Articular chondrocyte of knee joint (primary cell): ENCODE measurements around the gene TMEM145. TPM values are rescaled to one million over a fixed set of nuclear protein-coding genes. Genes with fewer than 3 reads are reported as not detected.

Source experiments
- small RNA-seq: library from RNA; depleted of rRNA; stranded (forward); fragments of <200 nt; gene quantifications from one replicate; pipeline ENCODE3, GENCODE V24; 2012
- total RNA-seq: library from RNA; depleted of rRNA; stranded (reverse); fragments of >200 nt; gene quantifications from 2 replicates; pipeline ENCODE4 v1.2.3, GENCODE V29; 2012

TMEM145 gene
- total RNA-seq: not detected in 2 replicates

GRCh38 chr19:42313096-42313839 is at the start of gene TMEM145:
TSS of gene TMEM145 (plus strand) at chr19:42313309. CDS start at chr19:42313377, 68 bp downstream.

GRCh38 chr19:42268704-42269477 is 44.2 kb upstream of the TMEM145 start, which contains the start of gene CIC:
TSS of gene CIC (plus strand) at chr19:42269252. CDS start at chr19:42271784, 2,532 bp downstream.

GRCh38 chr19:42301646-42302203 is 11.4 kb upstream of the TMEM145 start, which contains the start of gene PRR19:
TSS of gene PRR19 (plus strand) at chr19:42302132. CDS start at chr19:42309585, 7,453 bp downstream.

GRCh38 chr19:42325308-42325895 is 12.3 kb downstream of the TMEM145 start, which contains the start of gene MEGF8:
TSS of gene MEGF8 (plus strand) at chr19:42325635. CDS start at chr19:42326244, 609 bp downstream.

Small RNAs within 50 kb of the gene (small RNA-seq; reads per million reads assigned to genes)
- gene MIR8077: not detected

Other genes starting within 250 kb of the TMEM145 start
- 0.22 and 0.26 TPM in 2 replicates for gene GRIK5, start 243.1 kb upstream of the TMEM145 start, total RNA-seq
- gene ZNF574, start 237.1 kb upstream of the TMEM145 start, total RNA-seq: 11.0 and 13.8 TPM in 2 replicates
- gene POU2F2, start 180.9 kb upstream of the TMEM145 start, total RNA-seq: 0.39 and 0.65 TPM in 2 replicates
- gene DEDD2, start 95.6 kb upstream of the TMEM145 start, total RNA-seq: 16.5 and 17.9 TPM in 2 replicates
- gene ZNF526, start 93.0 kb upstream of the TMEM145 start, total RNA-seq: 11.4 and 13.3 TPM in 2 replicates
- 14.4 and 15.0 TPM in 2 replicates for gene GSK3A, start 70.7 kb upstream of the TMEM145 start, total RNA-seq
- gene ERF, start 58.2 kb upstream of the TMEM145 start, total RNA-seq: 27.7 and 49.8 TPM in 2 replicates
- 24.4 and 24.6 TPM in 2 replicates for gene CIC, start 44.1 kb upstream of the TMEM145 start, total RNA-seq
- gene PRR19, start 11.2 kb upstream of the TMEM145 start, total RNA-seq: 0.39 and 0.43 TPM in 2 replicates
- gene PAFAH1B3, start 10.7 kb upstream of the TMEM145 start, total RNA-seq: 12.2 and 15.0 TPM in 2 replicates
- gene MEGF8, start 12.3 kb downstream of the TMEM145 start, total RNA-seq: 19.2 and 19.6 TPM in 2 replicates
- 0.32 TPM in 1 of 2 replicates, not detected in the other for gene CNFN, start 77.0 kb downstream of the TMEM145 start, total RNA-seq
- gene LIPE, start 114.1 kb downstream of the TMEM145 start, total RNA-seq: 2.6 and 3.4 TPM in 2 replicates
- not detected in 2 replicates for gene CXCL17, start 129.6 kb downstream of the TMEM145 start, total RNA-seq
- gene CEACAM1, start 215.2 kb downstream of the TMEM145 start, total RNA-seq: 0.32 TPM in 1 of 2 replicates, not detected in the other